SU-DHL-6 (cell line): ENCODE data around the gene RAD51AP1.

Experiments
- H2AFZ ChIP-seq: fragments of 200-600 bp; sonication (generic); 2 replicates; pipeline ENCODE4 v1.6.1; 2014; ENCODE audit warnings: low read depth, mild to moderate bottlenecking, moderate library complexity, mixed read lengths, antibody characterized with exemption, low read length; ENCODE audit not compliant: severe bottlenecking
- H3F3A ChIP-seq: fragments of 200-600 bp; shearing (Covaris generic); 2 replicates; pipeline ENCODE4 v1.6.0; 2016; ENCODE audit warnings: antibody characterized with exemption, mild to moderate bottlenecking; ENCODE audit not compliant: insufficient read depth
- H3K27ac ChIP-seq: fragments of 200-600 bp; sonication (generic); 2 replicates; pipeline ENCODE4 v1.5.1; 2016; ENCODE audit warnings: low read depth, mild to moderate bottlenecking, low read length, moderate library complexity, mixed read lengths
- H3K27me3 ChIP-seq: fragments of 200-600 bp; sonication (generic), shearing (Covaris generic); 2 replicates; pipeline ENCODE4 v1.6.0; 2014; ENCODE audit warnings: mild to moderate bottlenecking, low read length
- H3K36me3 ChIP-seq: fragments of 200-600 bp; sonication (generic); 2 replicates; pipeline ENCODE4 v1.6.1; 2014; ENCODE audit warnings: mild to moderate bottlenecking, low read length, mixed read lengths
- H3K4me2 ChIP-seq: fragments of 300-600, 200-600 bp; shearing (Covaris generic), sonication (generic); 2 replicates; pipeline ENCODE4 v1.6.0; 2014; ENCODE audit warnings: low read length, low read depth, mild to moderate bottlenecking; ENCODE audit not compliant: poor library complexity, severe bottlenecking
- H3K4me3 ChIP-seq: fragments of 200-600 bp; sonication (generic); 2 replicates; pipeline ENCODE4 v1.5.1; 2014; ENCODE audit warnings: antibody characterized with exemption, low read length, mild to moderate bottlenecking, mixed read lengths; ENCODE audit not compliant: insufficient read depth, poor library complexity, severe bottlenecking
- H3K79me2 ChIP-seq: fragments of 200-600 bp; sonication (generic); 2 replicates; pipeline ENCODE4 v1.6.1; 2014; ENCODE audit warnings: mild to moderate bottlenecking, low read length, moderate library complexity; ENCODE audit not compliant: insufficient read depth
- H3K9ac ChIP-seq: fragments of 200-600 bp; sonication (generic); 2 replicates; pipeline ENCODE4 v1.7.0; 2014; ENCODE audit warnings: mild to moderate bottlenecking, low read length
- H3K9me2 ChIP-seq: fragments of 200-600 bp; sonication (generic); replicated peaks from 2 replicates; pipeline ENCODE4 v1.6.1; 2014; ENCODE audit warnings: low read length; ENCODE audit not compliant: insufficient read depth
- H3K9me3 ChIP-seq: fragments of 200-600 bp; sonication (generic); 2 replicates; pipeline ENCODE4 v1.6.1; 2014; ENCODE audit warnings: low read length, mixed read lengths; ENCODE audit not compliant: insufficient read depth
- H4K20me1 ChIP-seq: fragments of 200-600 bp; sonication (generic); 2 replicates; pipeline ENCODE4 v1.6.1; 2014; ENCODE audit warnings: low read depth, mild to moderate bottlenecking, antibody characterized with exemption, low read length, moderate library complexity, mixed read lengths
- CTCF ChIP-seq: fragments of 200-600 bp; sonication (generic); IDR thresholded peaks from one replicate; pipeline ENCODE4 v1.5.1; 2017; ENCODE audit warnings: antibody characterized with exemption, mild to moderate bottlenecking, low read length, moderate library complexity; ENCODE audit not compliant: insufficient read depth, poor library complexity, severe bottlenecking
- EZH2phosphoT487 ChIP-seq: fragments of 200-600 bp; sonication (generic), shearing (Covaris generic); conservative IDR thresholded peaks from 2 replicates; pipeline ENCODE4 v1.6.1; 2018; ENCODE audit warnings: mild to moderate bottlenecking, antibody characterized with exemption, low read length, moderate library complexity, mixed read lengths

Gene RAD51AP1

GRCh38 chr12:4569261-4569660, 30.6 kb downstream of the RAD51AP1 start:
- peaks cover 10% of the 10 kb centered on the region for H3F3A ChIP-seq
- TF ChIP-seq EZH2phosphoT487: no peak
- no peak for TF ChIP-seq CTCF

GRCh38 chr12:4572680-4573079, 34.0 kb downstream of the RAD51AP1 start:
- H3K27me3 ChIP-seq: no peaks in the 10 kb centered on the region
- no peak overlapping the region for H3K27ac ChIP-seq
- H4K20me1 ChIP-seq: no peaks in the 10 kb centered on the region
- no peaks in the 10 kb centered on the region for H3F3A ChIP-seq
- no peak overlapping the region for H3K4me2 ChIP-seq
- TF ChIP-seq CTCF (no peak), EZH2phosphoT487 (no peak)
- H3K9ac ChIP-seq: no peak overlapping the region
- H3K79me2 ChIP-seq: no peaks in the 10 kb centered on the region
- no peak overlapping the region for H2AFZ ChIP-seq
- H3K4me3 ChIP-seq: no peak overlapping the region
- no peaks in the 10 kb centered on the region for H3K36me3 ChIP-seq
- H3K9me2 ChIP-seq: no peaks in the 10 kb centered on the region
- H3K9me3 ChIP-seq: no peaks in the 10 kb centered on the region

More at GRCh38 chr12:4569261-4569660, 30.6 kb downstream of the RAD51AP1 start:
- no peak overlapping the region for H2AFZ ChIP-seq
- H3K79me2 ChIP-seq: no peaks in the 10 kb centered on the region
- no peak overlapping the region for H3K27ac ChIP-seq
- no peaks in the 10 kb centered on the region for H4K20me1 ChIP-seq
- no peaks in the 10 kb centered on the region for H3K27me3 ChIP-seq
- H3K9me2 ChIP-seq: no peaks in the 10 kb centered on the region
- H3K9me3 ChIP-seq: no peaks in the 10 kb centered on the region
- H3K4me2 ChIP-seq: no peak overlapping the region
- no peak overlapping the region for H3K9ac ChIP-seq
- no peak overlapping the region for H3K4me3 ChIP-seq
- H3K36me3 ChIP-seq: no peaks in the 10 kb centered on the region

- no peaks in the 10 kb centered on the region for H4K20me1 ChIP-seq
- no peak overlapping the region for H3K4me3 ChIP-seq
- H3K9me2 ChIP-seq: no peaks in the 10 kb centered on the region
- H2AFZ ChIP-seq: no peak overlapping the region
- no peaks in the 10 kb centered on the region for H3F3A ChIP-seq
- no peaks in the 10 kb centered on the region for H3K9me3 ChIP-seq
- H3K27ac ChIP-seq: no peak overlapping the region
- TF ChIP-seq EZH2phosphoT487 (no peak), CTCF (peak; percentile 12)
- H3K27me3 ChIP-seq: no peaks in the 10 kb centered on the region
- H3K36me3 ChIP-seq: no peaks in the 10 kb centered on the region
- H3K4me2 ChIP-seq: no peak overlapping the region
- no peak overlapping the region for H3K9ac ChIP-seq
- H3K79me2 ChIP-seq: no peaks in the 10 kb centered on the region
Measured at GRCh38 chr12:4579305-4580102, 40.8 kb downstream of the RAD51AP1 start.
